HG02840 (cell line): Measurements from ENCODE around the gene FAM171A1.

ENCODE experiments used
- ATAC-seq: cut with Tn5 transposase; IDR thresholded peaks from one replicate; pipeline ENCODE4 v1.9.1; 2021; ENCODE audit warnings: mild to moderate bottlenecking, moderate library complexity, moderate number of reproducible peaks; ENCODE audit not compliant: unreplicated experiment, low FRiP score

The FAM171A1 gene

DNA sequence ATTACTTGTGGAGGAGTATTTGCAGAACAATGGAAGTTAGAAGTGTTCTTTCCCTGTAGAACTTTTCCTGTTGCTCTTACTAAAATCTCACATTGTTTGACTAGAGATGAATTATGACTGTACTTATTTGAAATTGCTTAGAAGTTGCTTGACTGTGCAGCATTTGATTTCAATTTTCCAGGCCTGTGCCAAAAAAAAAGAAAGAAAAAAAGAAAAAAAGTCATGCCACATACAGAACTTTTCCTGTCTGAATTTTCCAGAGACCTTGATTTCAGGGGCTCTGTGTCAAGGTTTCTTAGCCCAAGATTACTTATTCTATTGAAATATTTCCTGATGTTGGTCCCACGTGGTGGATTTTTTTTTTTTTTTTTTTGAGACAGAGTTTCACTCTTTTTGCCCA lies 3.5 kb upstream of the FAM171A1 start:
- no peak for ATAC-seq

DNA sequence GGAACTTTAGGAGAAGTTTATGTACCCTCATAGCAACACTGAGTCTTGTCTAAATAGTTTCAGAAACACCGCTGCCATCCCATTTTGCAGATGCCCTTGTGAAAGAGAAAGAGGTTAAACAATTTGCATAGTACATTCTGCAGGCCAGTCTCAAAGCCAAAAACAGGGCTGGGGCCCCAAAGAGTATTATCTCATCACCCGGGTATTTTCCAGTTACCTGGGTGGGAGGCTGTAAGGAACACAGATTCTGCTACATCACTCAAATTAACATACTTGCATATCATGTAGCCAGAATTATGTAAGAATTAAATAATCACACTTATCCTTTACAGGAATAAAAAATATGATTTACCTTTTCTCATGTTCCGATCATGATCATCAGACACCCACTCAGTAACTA lies 3.1 kb upstream of the FAM171A1 start:
- no peak for ATAC-seq

- no peak for ATAC-seq
These were observed 2.1 kb upstream of the FAM171A1 start for GRCh38 chr10:15373199-15373598.

GRCh38 chr10:15370212-15370855 lies 755 bp downstream of the FAM171A1 start:
- ATAC-seq, result no peak

- ATAC-seq, result no peak
These were observed 1.6 kb downstream of the FAM171A1 start for GRCh38 chr10:15369256-15370211.

- ATAC-seq, result no peak
These were observed 2.8 kb downstream of the FAM171A1 start for GRCh38 chr10:15368101-15368855.

- ATAC-seq, result no peak
These were observed 3.6 kb downstream of the FAM171A1 start for GRCh38 chr10:15367296-15368085.

DNA sequence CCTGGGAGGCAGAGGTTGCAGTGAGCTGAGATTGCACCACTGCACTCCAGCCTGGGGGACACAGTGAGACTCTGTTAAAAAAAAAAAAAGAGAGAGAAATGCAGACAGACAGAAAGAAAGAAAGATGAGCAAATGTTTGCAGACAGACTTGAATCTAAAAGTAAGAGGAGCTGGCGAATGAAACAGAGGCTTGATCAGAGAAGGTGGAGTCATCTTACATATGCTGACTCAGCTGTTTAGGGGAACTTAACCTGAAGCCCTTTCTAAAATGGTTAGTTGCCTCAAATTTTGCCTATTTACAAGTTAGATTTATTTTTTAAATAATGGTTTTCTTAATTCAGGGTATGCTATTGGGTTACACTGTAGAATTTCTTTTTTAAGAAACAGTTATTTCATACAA lies 5.4 kb downstream of the FAM171A1 start:
- no peak for ATAC-seq

- no peak for ATAC-seq
These were observed 7.1 kb downstream of the FAM171A1 start for GRCh38 chr10:15364001-15364400.

DNA sequence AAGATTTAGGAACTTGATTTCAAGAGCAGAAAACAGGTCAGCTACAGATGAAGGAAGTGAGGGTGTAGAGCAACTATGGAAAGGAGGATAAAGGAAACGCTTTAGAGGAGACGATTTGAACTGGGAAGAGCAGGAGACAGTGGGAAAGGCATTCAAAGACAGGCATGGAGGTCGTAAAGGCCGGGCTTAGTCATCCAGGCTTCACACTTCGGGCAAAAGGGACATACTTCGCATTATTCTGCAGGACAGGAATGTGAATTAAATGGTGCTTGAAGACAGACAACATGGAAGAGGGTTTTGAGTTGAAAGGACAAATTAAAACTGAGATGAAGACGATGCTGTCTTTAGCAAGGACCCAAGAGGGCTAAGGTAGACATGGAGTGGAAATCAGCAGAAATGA lies 8.1 kb downstream of the FAM171A1 start:
- ATAC-seq, result no peak

DNA sequence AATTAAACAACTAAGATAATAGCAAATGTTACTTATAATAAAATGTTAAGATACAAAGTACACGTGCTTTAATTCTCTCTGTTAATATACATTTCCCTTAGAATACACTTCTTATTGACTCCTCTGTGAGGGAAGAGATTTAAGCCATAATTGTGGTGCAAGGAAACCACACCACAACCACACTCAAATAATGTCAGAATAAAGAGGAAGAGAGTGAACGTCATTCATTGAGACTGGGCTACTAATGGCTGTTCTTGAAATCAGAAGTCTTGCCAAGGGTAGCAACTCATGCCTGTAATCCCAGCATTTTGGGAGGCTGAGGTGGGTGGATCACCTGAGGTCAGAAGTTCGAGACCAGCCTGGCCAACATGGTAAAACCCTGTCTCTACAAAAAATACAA lies 10.0 kb downstream of the FAM171A1 start:
- ATAC-seq, result no peak

GRCh38 chr10:15360566-15360965 lies 10.5 kb downstream of the FAM171A1 start:
- no peak for ATAC-seq

DNA sequence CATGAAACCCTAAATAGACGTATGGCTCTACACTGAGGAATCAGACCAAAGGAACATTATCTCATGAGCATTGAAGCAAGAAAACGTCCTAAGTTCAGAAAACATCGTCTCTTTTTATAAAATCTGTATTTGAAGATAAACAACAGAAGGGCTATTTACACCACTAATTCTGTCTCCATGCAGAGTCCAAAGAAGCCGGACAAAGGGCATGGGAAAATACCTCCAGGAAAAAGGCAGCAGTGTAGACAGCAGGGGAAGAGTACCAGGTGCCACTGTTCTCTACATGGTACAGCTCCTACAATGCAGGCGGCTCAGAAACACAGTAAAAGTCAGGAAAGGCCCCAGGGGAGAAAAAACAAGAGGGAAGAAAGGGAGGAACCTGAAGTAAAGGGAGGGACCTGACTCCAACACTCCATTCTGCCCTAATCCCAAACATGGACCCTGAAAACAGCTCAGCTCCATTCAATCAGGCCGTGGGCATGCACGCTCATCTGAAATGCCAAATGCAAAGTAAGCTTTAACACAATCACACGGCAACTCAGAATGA lies 17.5 kb downstream of the FAM171A1 start:
- ATAC-seq, result no peak

- ATAC-seq, result no peak
These were observed 18.3 kb downstream of the FAM171A1 start for GRCh38 chr10:15352836-15353235.

DNA sequence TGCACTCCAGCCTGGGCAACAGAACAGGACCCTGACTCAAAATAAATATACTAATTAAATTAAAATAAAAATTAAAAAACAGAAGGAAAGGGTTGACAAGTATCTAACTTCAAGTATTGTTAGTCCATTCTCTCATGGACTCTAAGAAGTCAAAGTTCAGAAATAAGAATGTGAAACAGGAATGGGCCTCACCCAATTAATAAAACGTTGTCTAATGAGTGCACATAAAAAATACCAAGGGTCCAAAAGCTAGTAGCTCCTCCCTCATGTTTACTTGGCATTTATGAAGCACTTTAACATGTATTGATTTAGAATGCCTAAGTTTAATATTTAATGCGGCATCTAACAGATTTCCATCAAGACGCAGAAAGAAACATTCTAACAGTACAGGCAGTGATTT lies 18.9 kb downstream of the FAM171A1 start:
- ATAC-seq, result no peak

DNA sequence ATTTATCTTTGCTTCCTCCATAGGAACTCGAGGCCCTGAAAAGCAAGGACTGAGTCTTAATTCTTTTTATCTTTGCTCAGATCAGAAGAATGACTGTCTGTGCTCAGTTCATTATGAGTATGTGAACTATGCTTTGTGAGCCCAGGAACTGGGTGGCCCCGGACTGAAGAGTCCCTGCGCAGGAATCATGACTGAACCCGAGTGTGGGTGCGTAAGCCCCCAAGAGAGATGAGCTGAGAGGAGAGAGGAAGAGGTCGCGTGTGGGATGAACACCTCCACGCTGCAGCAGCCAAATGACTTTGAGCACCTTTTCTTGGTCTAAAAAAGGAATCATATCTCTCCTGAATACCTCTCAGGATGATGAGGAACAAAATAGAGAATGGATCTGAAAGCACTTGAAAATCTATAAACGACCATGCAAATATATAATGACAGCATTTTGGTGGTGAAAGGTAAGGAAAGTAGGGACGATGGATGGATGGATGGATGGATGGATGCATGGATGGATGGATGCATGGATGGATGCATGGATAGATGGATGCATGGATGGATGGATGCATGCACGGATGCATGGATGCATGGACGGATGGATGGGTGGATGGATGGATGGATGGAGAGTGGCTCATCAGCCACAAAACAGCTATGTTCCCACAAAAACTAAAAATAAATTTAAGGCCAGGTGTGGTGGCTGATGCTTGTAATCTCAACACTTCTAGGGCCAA lies 19.8 kb downstream of the FAM171A1 start:
- no peak for ATAC-seq

GRCh38 chr10:15349112-15349511 lies 22.0 kb downstream of the FAM171A1 start:
- ATAC-seq, result no peak

DNA sequence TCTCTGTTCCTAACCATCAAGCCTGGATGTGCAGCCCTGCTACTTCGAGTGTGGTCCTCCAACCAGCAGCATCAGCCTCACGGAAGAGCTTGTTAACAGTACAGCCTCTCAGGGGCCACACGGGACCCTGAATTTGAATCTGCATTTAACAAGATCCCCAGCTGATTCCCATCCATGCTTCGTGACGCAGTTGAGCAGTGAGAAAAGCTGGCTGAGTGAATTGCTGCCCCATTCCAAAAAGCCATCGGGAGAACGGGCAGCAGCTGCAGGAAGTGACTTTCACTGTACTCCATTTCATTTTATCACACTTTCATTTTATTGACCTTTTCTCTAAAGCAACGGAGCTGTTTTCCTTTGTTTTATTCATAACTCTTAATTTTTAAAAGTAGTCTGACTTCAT lies 22.5 kb downstream of the FAM171A1 start:
- no peak for ATAC-seq

- no peak for ATAC-seq
These were observed 23.9 kb downstream of the FAM171A1 start for GRCh38 chr10:15347150-15347549.
